Adrenal gland (tissue), 12 donors: ENCODE measurements around the gene PPP2R1B. TPM values are rescaled to one million over a fixed set of nuclear protein-coding genes. Genes with fewer than 3 reads are reported as not detected.
"Not testable (repeated sequence)": the region's sequence is repeated elsewhere in the genome, so short reads cannot be mapped to it uniquely, and the experiment has no call there.

ENCODE experiments used
- DNase-seq, 7 donors: peaks; one replicate each; pipeline ENCODE4 v3.0.0-alpha.2; 2019 to 2020
- H3K27ac ChIP-seq, 5 donors: fragments of 200-600 bp; sonication (generic) in 4 of 5; 1 replicate in 3 of 5; 2 replicates in 2 of 5; pipeline versions ENCODE4 v1.5.1 to v1.8.0; 2016 to 2020; ENCODE audit warnings: mild to moderate bottlenecking in 1 of 5
- H3K27me3 ChIP-seq: fragments of 200-600 bp; 2 replicates; pipeline ENCODE4 v1.8.0; 2021
- H3K36me3 ChIP-seq, 2 donors: fragments of 200-600 bp; replicated peaks in 1 of 2; 1 replicate in 1 of 2; 2 replicates in 1 of 2; pipeline versions ENCODE4 v1.5.1 to v1.8.0; 2018 to 2022
- H3K4me1 ChIP-seq, 2 donors: fragments of 200-600 bp; replicated peaks in 1 of 2; 1 replicate in 1 of 2; 2 replicates in 1 of 2; pipeline versions ENCODE4 v1.5.1 to v1.8.0; 2018 to 2021
- H3K4me3 ChIP-seq, 4 donors: fragments of 200-600 bp; sonication (generic) in 3 of 4; one replicate each; pipeline ENCODE4 v1.5.1; 2016 to 2018
- H3K9me3 ChIP-seq, 3 donors: fragments of 200-600 bp; sonication (generic) in 1 of 3; replicated peaks in 1 of 3; 1 replicate in 2 of 3; 2 replicates in 1 of 3; pipeline versions ENCODE4 v1.5.1 to v1.8.0; 2016 to 2021
- CTCF ChIP-seq, 6 experiments: fragments of 450-650 bp in 4 of 6; fragments of 200-600 bp in 2 of 6; sonication (generic) in 1 of 6; IDR thresholded peaks; 1 replicate in 5 of 6; 2 replicates in 1 of 6; pipeline versions ENCODE4 v1.5.1 to v1.8.0; 2016 to 2021; ENCODE audit warnings: antibody characterized with exemption in 6 of 6, mild to moderate bottlenecking in 2 of 6, moderate library complexity in 1 of 6
- POLR2A ChIP-seq, 2 donors: fragments of 450-650 bp; IDR thresholded peaks; one replicate each; pipeline ENCODE4 v1.6.1; 2017; ENCODE audit warnings: antibody characterized with exemption in 2 of 2, mild to moderate bottlenecking in 2 of 2, moderate library complexity in 1 of 2
- WGBS, 4 donors: extraction: QIAGEN DNeasy Blood & Tissue Kit in 2 of 4; methylation state at CpG; one replicate each; pipeline versions ENCODE4 v1.1.5 to v1.1.7; 2013 to 2017; 5-methylcytosine and 5-hydroxymethylcytosine counted together
- intact Hi-C, 2 donors: fragments of 100-400 bp; cut with DNase I; formaldehyde crosslinking; loops; one replicate each; pipeline versions ENCODE4 v1.14.1 to v1.15.0; 2022 to 2023
- polyA plus RNA-seq, 3 donors: library from polyadenylated mRNA; stranded (reverse); fragments of 200-250 nt in 2 of 3; fragments of 350-450 nt in 1 of 3; fragmentation: Illumina TruSeq in 1 of 3; extraction: RNeasy Lipid Tissue Mini Kit (QIAGEN cat#74804) in 1 of 3; gene quantifications; one replicate each; pipeline ENCODE4 v1.2.3, GENCODE V29; 2013 to 2014
- total RNA-seq, 9 donors: library from RNA; depleted of rRNA in 4 of 9; stranded (reverse); fragments of >200 nt in 4 of 9; fragments of 120-200 nt in 1 of 9; fragmentation: NEBNext Ultra II Directional in 1 of 9; extraction: Animal tissue kit (Norgen Biotek cat#: 25700) in 1 of 9; gene quantifications; one replicate each; pipeline versions ENCODE4 v1.1.0 to v1.2.4, GENCODE V29; 2013 to 2023
- donor health status: healthy with polysubstance abuse.
- donor health status: Bipolar disorder and iron deficiency.
- donor health status: DM: yes; HTN: yes; CAD: no.
- donor health status: DM: no; HTN: no; CAD: no.
- donor health status: DM: no; HTN: no; CAD: no.
- donor health status: DM: yes; HTN: yes; CAD: no.

The PPP2R1B gene
- total and polyA plus RNA-seq, 12 donors = 10.3 to 58.1 (median 32.2) TPM

- Histone ChIP-seq H3K27me3 (no peaks in the 10 kb centered on the region), H3K4me3 (no peak overlapping the region), H3K27ac (no peak overlapping the region), H3K9me3 (no peaks in the 10 kb centered on the region), H3K36me3 (peaks cover 0 to 10% of the 10 kb centered on the region in 2 donors), H3K4me1 (peaks cover 5 to 18% of the 10 kb centered on the region in 2 donors)
- TF ChIP-seq CTCF (IDR thresholded peaks at IDR 0.05) (no peak), POLR2A (IDR thresholded peaks at IDR 0.05) (no peak)
- intact Hi-C loops = no loop called here
- WGBS, 4 donors = 92 to 100% (median 96%) methylated on average over 2 of the region's 2 CpGs
- DNase-seq = no peak
Measured at GRCh38 chr11:111785886-111786412, 19.8 kb upstream of the PPP2R1B start.

- 88 to 93% (median 89%) methylated on average over 2 of the region's 2 CpGs for WGBS, 4 donors
- Histone ChIP-seq H3K4me3 (no peak overlapping the region), H3K36me3 (peaks cover 0 to 10% of the 10 kb centered on the region in 2 donors), H3K4me1 (peaks cover 5 to 18% of the 10 kb centered on the region in 2 donors), H3K27ac (no peak overlapping the region), H3K27me3 (no peaks in the 10 kb centered on the region), H3K9me3 (no peaks in the 10 kb centered on the region)
- no peak for DNase-seq
- TF ChIP-seq POLR2A (IDR thresholded peaks at IDR 0.05) (no peak), CTCF (IDR thresholded peaks at IDR 0.05) (no peak)
- intact Hi-C loops = no loop called here
Measured at GRCh38 chr11:111785076-111785475, 18.9 kb upstream of the PPP2R1B start.

DNA sequence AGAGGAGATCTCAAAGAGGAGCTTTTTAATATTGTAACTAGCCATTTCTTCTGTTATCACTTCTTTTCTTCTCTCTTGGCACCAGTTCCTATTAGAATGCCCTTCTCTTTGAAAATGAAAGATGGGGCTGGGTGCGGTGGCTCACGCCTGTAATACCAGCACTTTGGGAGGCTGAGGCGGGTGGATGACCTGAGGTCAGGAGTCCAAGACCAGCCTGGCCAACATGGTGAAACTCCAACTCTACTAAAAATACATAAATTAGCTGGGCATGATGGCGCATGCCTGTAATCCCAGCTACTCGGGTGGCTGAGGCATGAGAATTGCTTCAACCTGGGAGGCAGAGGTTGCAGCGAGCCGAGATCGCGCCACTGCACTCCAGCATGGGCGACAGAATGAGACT, 18.1 kb upstream of the PPP2R1B start:
- H3K27ac ChIP-seq, H3K36me3 ChIP-seq, intact Hi-C loops, H3K4me3 ChIP-seq, H3K27me3 ChIP-seq, H3K9me3 ChIP-seq, DNase-seq: not testable (repeated sequence)
- peaks cover 5 to 18% of the 10 kb centered on the region in 2 donors for H3K4me1 ChIP-seq
- WGBS, 4 donors = 94 to 96% (median 95%) methylated on average over 10 of the region's 10 CpGs

- peaks cover 5 to 9% of the 10 kb centered on the region in 2 donors for H3K4me1 ChIP-seq
- no peaks in the 10 kb centered on the region for H3K27me3 ChIP-seq
- H3K27ac ChIP-seq = no peak overlapping the region
- intact Hi-C loops = no loop called here
- DNase-seq = peak in 1 of 7 donors; percentile 34
- no peak overlapping the region for H3K4me3 ChIP-seq
- 47 to 61% (median 54%) methylated on average over 5 of the region's 5 CpGs for WGBS, 4 donors
- no peaks in the 10 kb centered on the region for H3K9me3 ChIP-seq
- peaks cover 0 to 10% of the 10 kb centered on the region in 2 donors for H3K36me3 ChIP-seq
- no peak for TF ChIP-seq POLR2A (IDR thresholded peaks at IDR 0.05)
Measured at GRCh38 chr11:111782109-111782741, 16.0 kb upstream of the PPP2R1B start.

DNA sequence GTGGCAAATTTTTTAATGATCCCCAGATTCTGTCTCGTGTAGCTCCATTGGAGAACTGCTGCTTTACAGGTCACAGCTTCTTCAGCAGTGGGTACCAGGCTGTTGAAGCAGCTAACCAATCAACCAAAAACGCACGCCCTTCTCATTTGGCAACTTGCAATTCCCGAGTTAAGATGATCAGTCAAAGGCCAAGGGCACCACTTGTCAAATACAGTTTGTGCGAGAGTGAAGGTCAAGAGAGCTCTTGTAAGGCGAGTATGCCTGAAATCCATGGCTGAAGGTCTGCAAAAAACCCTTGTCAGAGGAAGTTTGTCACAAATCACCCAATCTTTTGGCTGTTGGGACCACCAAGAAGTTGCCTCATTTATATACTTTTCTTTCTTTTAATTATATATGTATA, 12.9 kb upstream of the PPP2R1B start:
- intact Hi-C loops = loop anchor here (5.0 to 10.0 kb wide), 2 partner anchors 56 to 177 kb away; partner anchors contain the start of gene SIK2 (in 2 of the 2)
- H3K27ac ChIP-seq = no peak overlapping the region
- 45 to 78% (median 51%) methylated on average over 6 of the region's 6 CpGs for WGBS, 4 donors

More for the DNA sequence above, 12.9 kb upstream of the PPP2R1B start:
- Histone ChIP-seq H3K27me3 (no peaks in the 10 kb centered on the region), H3K9me3 (no peaks in the 10 kb centered on the region), H3K4me3 (no peak overlapping the region), H3K36me3 (no peaks in the 10 kb centered on the region), H3K4me1 (peaks cover 5 to 22% of the 10 kb centered on the region in 2 donors)
- TF ChIP-seq CTCF (IDR thresholded peaks at IDR 0.05) = no peak
- no peak for TF ChIP-seq POLR2A (IDR thresholded peaks at IDR 0.05)
- DNase-seq = peak in 2 of 7 donors; percentile 21 to 39
